NCI-H524 treated with DMSO at 0.1 percent for 48 hours (cell line): ENCODE data around the gene SCFD2.
"Not testable (repeated sequence)": the region's sequence is repeated elsewhere in the genome, so short reads cannot be mapped to it uniquely, and the experiment has no call there.

Experiments used
- DNase-seq: peaks from one replicate; lab custom pipeline; 2025; lab: John Stamatoyannopoulos, UW

Gene SCFD2

GRCh38 chr4:53100501-53101190, 265.2 kb downstream of the SCFD2 start:
- no peak for DNase-seq

GRCh38 chr4:53098681-53099121, 267.2 kb downstream of the SCFD2 start:
- DNase-seq: no peak

- no peak for DNase-seq
Measured at GRCh38 chr4:53094040-53094439, 271.8 kb downstream of the SCFD2 start.

GRCh38 chr4:53089936-53090729, 275.7 kb downstream of the SCFD2 start:
- DNase-seq: peak; percentile 11

GRCh38 chr4:53088152-53088551, 277.7 kb downstream of the SCFD2 start:
- DNase-seq: no peak

- DNase-seq: no peak
Measured at GRCh38 chr4:53076374-53076958, 289.4 kb downstream of the SCFD2 start.

- no peak for DNase-seq
Measured at GRCh38 chr4:53075162-53075785, 290.6 kb downstream of the SCFD2 start.

- no peak for DNase-seq
Measured at GRCh38 chr4:53068755-53069330, 297.0 kb downstream of the SCFD2 start.

- DNase-seq: no peak
Measured at GRCh38 chr4:53067125-53067802, 298.6 kb downstream of the SCFD2 start.

GRCh38 chr4:53066155-53066554, 299.7 kb downstream of the SCFD2 start:
- DNase-seq: no peak

GRCh38 chr4:53064609-53065008, 301.3 kb downstream of the SCFD2 start:
- DNase-seq: no peak

- DNase-seq: peak; percentile 82
Measured at GRCh38 chr4:53061091-53061850, 304.6 kb downstream of the SCFD2 start.

- no peak for DNase-seq
Measured at GRCh38 chr4:53060278-53060677, 305.6 kb downstream of the SCFD2 start.

- DNase-seq: no peak
Measured at GRCh38 chr4:53059871-53060270, 306.0 kb downstream of the SCFD2 start.

GRCh38 chr4:53059256-53059655, 306.6 kb downstream of the SCFD2 start:
- no peak for DNase-seq

- no peak for DNase-seq
Measured at GRCh38 chr4:53057679-53058078, 308.2 kb downstream of the SCFD2 start.

GRCh38 chr4:53057108-53057507, 308.8 kb downstream of the SCFD2 start:
- DNase-seq: not testable (repeated sequence)

GRCh38 chr4:53055716-53056403, 310.0 kb downstream of the SCFD2 start:
- no peak for DNase-seq

GRCh38 chr4:53055274-53055673, 310.6 kb downstream of the SCFD2 start:
- DNase-seq: no peak

- DNase-seq: no peak
Measured at GRCh38 chr4:53050361-53050774, 315.5 kb downstream of the SCFD2 start.
